ENCODE measurements around the gene PIP5KL1. TPM values are rescaled to one million over a fixed set of nuclear protein-coding genes. Genes with fewer than 3 reads are reported as not detected.

PIP5KL1 gene
- total and polyA plus RNA-seq, 9 donors: 0.10 to 4.0 (median 1.9) TPM

DNA sequence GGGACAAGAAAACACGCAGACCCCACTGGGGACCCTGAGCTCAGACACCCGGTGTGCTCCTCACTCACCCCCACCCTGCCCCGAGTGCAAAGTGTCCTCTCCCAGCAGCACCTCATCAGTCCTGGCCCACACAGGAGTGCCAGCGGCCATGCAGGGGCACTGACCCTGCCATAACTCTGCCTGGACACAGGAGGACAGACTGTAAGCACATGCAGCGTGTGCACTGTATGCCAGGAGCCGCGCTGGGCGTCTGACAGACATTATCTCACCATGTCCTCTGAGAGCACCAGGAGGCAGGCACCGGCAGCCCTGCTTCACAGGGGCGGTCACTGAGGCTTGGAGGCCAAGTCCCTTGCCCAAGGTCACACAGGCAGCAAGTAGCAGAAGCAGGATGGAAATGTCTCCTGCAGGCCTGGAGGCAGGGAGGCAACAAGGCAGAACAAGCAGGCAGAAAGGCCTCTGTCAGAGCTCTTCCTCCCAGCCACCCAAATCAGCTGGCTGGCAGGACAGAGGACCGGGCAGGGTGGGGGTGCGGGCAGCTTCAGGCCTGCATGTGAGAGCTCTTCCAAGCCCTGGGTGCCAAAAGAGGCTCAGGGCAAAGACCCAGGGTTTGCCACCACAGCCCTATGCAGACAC lies 41.8 kb upstream of the PIP5KL1 start:
- H3K36me3 ChIP-seq: no peaks in the 10 kb centered on the region
- TF ChIP-seq EP300 (IDR thresholded peaks at IDR 0.05): no peak
- TF ChIP-seq POLR2A (IDR thresholded peaks at IDR 0.05): no peak
- TF ChIP-seq, protein P1, sequence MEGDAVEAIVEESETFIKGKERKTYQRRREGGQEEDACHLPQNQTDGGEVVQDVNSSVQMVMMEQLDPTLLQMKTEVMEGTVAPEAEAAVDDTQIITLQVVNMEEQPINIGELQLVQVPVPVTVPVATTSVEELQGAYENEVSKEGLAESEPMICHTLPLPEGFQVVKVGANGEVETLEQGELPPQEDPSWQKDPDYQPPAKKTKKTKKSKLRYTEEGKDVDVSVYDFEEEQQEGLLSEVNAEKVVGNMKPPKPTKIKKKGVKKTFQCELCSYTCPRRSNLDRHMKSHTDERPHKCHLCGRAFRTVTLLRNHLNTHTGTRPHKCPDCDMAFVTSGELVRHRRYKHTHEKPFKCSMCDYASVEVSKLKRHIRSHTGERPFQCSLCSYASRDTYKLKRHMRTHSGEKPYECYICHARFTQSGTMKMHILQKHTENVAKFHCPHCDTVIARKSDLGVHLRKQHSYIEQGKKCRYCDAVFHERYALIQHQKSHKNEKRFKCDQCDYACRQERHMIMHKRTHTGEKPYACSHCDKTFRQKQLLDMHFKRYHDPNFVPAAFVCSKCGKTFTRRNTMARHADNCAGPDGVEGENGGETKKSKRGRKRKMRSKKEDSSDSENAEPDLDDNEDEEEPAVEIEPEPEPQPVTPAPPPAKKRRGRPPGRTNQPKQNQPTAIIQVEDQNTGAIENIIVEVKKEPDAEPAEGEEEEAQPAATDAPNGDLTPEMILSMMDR (IDR thresholded peaks at IDR 0.05): no peak
- peak in 3 of 5 donors; percentile 36 to 47 (median 46) for DNase-seq
- H3K4me3 ChIP-seq: no peak overlapping the region
- peaks cover 84% of the 10 kb centered on the region for H3K4me1 ChIP-seq (ENCODE audit: insufficient read depth)
- intact Hi-C loops (cut with DNase I): no loop called here
- H3K27me3 ChIP-seq: no peaks in the 10 kb centered on the region
- WGBS, 3 donors: 42 to 62% (median 47%) methylated on average over 11 to 12 of the region's 12 CpGs
- no peaks in the 10 kb centered on the region for H3K9me3 ChIP-seq
- peak overlapping the region in 1 of 2 donors; percentile 43 for H3K27ac ChIP-seq

DNA sequence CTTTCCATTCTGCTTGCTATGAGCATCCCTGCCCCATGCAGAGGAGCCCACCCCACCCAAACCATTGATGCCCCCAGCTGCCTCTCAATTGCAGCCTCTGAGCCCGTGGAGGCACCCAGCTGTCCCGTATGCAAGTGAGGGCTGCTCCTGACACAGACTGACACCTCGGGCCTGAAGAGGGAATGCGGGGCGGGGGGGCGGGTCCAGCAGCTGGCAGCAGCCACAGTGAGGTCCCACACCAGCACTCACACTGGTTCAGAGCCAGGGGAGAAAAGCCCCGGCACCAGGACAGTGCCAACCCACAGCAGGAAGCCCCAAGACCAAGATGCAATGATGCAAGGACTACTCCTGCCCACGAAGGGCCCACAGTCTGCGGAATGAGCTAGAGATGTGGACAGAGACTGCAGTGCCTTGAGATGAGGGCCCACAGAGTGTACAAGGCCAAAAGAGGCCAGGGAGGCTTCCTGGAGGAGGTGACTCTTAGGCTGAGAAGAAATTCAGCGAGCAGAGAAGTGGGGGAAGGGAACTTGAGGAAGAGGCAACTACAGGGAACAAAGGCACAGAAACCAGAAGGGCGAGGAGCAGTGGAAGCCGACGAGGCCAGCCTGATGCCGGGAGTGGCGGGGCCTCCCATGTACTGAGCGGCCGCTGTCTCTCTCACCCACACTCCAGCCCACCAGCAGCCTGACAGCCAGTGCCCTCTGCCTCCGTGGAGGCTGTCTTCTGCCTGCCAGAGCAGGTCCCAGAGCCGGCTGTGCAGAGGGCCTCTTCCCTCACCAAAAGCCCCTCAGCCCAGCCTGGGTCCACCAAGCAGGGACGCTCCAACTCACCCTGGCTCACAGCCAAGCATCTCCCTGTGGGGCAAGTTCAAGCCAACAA lies 41.0 kb upstream of the PIP5KL1 start:
- TF ChIP-seq, protein P1 (IDR thresholded peaks at IDR 0.05): no peak
- TF ChIP-seq POLR2A (IDR thresholded peaks at IDR 0.05) (no peak), EP300 (IDR thresholded peaks at IDR 0.05) (no peak)
- H3K27me3 ChIP-seq: no peaks in the 10 kb centered on the region
- 46 to 55% (median 53%) methylated on average over 20 of the region's 20 CpGs for WGBS, 3 donors
- peak in 4 of 5 donors; percentile 22 to 62 (median 50) for DNase-seq
- no peak overlapping the region for H3K4me3 ChIP-seq
- H3K27ac ChIP-seq: peak overlapping the region in 1 of 2 donors; percentile 43
- H3K4me1 ChIP-seq (ENCODE audit: insufficient read depth): peaks cover 83% of the 10 kb centered on the region
- intact Hi-C loops (cut with DNase I): no loop called here
- H3K36me3 ChIP-seq: no peaks in the 10 kb centered on the region
- H3K9me3 ChIP-seq: no peaks in the 10 kb centered on the region

DNA sequence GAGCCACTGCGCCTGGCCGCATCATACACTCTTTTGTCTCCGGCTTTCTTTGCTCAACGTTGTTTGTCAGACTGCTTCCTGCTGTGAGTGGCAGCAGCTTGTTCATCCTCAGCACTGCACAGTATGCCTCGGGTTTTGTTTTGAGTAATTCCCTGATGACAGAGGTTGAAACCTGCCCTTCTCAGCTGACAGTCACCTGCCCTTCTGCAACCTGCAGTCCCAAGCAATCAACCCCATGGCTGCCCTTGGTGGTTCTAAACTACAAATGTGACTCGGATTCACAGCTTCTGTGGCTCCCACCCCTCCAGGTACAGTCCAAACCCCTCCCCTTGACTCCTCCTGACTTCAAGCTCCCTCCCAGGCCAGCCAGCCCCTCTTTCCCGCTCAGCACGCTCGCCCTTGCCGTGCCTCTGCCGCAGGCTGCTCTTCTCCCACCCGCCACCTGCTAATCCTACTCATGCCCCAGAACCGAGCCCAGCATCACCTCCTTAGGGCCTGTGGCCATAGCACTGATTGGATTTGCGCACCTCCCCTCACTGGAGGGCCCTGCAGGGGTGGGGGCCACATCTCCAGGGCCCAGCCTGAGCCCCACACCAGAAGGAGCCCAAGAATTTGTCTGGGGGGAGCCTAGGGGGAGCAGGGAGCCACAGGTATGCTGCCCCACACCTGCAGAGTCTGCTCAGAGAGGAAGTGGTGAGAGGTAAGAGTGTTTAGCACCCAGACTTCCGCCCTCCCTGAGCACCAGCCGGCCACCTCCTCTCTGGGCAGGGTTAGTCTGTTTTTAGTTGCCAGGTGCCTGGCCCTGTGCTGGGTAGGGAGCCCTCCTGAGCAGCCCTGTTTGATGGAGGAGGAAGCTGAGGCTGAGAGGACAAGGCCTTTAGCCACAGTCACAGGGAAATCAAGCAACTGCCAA lies 40.1 kb upstream of the PIP5KL1 start:
- H3K36me3 ChIP-seq: no peaks in the 10 kb centered on the region
- intact Hi-C loops (cut with DNase I): no loop called here
- WGBS, 3 donors: 63 to 72% (median 71%) methylated on average over 16 of the region's 16 CpGs
- no peaks in the 10 kb centered on the region for H3K27me3 ChIP-seq
- H3K4me3 ChIP-seq: no peak overlapping the region
- peaks cover 82% of the 10 kb centered on the region for H3K4me1 ChIP-seq (ENCODE audit: insufficient read depth)
- DNase-seq: peak in 1 of 5 donors; percentile 24
- no peaks in the 10 kb centered on the region for H3K9me3 ChIP-seq
- TF ChIP-seq, protein P1 (IDR thresholded peaks at IDR 0.05): no peak
- TF ChIP-seq EP300 (IDR thresholded peaks at IDR 0.05) (no peak), POLR2A (IDR thresholded peaks at IDR 0.05) (no peak)
- peak overlapping the region in 1 of 2 donors; percentile 43 for H3K27ac ChIP-seq

Data from ovary (tissue), 9 donors.